ENCODE data around the gene CERS5.

GRCh38 chr12:50151047-50151687 lies 16.0 kb downstream of the CERS5 start:
- no peak for TF ChIP-seq TAF1 (conservative IDR thresholded peaks at IDR 0.05)
- no peak for TF ChIP-seq CTCF (IDR thresholded peaks at IDR 0.05; ENCODE audit: low read depth, low read length, missing input control)
- no peak for TF ChIP-seq RXRA (IDR thresholded peaks at IDR 0.05)
- TF ChIP-seq MAX (IDR thresholded peaks at IDR 0.05), result no peak
- no peak for TF ChIP-seq REST (IDR thresholded peaks at IDR 0.05)
- TF ChIP-seq ZBTB33 (IDR thresholded peaks at IDR 0.05), result no peak

All from liver (tissue), 3 donors.